Measurements from ENCODE around the gene CCDC6.

DNA sequence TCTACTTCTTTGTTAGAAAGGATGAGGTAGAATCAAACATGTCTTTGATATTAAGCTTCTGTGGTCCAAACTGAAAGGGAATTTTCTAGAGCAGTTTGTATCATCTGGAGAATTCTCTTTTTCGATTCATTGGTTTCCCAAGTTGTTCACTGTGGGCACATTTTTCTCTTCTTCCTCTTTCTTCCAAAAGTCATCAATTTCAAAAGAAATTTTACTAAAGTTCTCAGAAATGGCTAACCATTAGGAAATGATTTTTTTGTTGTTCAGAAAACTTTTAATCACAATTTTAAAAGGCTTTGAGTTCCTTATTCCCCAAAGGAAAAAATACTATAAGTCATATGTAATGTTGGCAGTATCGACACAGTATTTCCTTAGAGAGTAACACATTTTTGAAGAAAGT is 28.3 kb upstream of the CCDC6 start:
- TF ChIP-seq L3MBTL2 (conservative IDR thresholded peaks at IDR 0.05) (no peak), FOXK2 (IDR thresholded peaks at IDR 0.05) (no peak), ZNF384 (IDR thresholded peaks at IDR 0.05) (no peak), FOXM1 (IDR thresholded peaks at IDR 0.05; ENCODE audit: borderline replicate concordance) (no peak), TARDBP (IDR thresholded peaks at IDR 0.05) (no peak), SP1 (IDR thresholded peaks at IDR 0.05) (no peak), SUZ12 (IDR thresholded peaks at IDR 0.05) (no peak), ELF4 (IDR thresholded peaks at IDR 0.05) (no peak), HDGF (IDR thresholded peaks at IDR 0.05; ENCODE audit: borderline replicate concordance) (no peak), FOXA1 (IDR thresholded peaks at IDR 0.05) (no peak), ARNT (IDR thresholded peaks at IDR 0.05) (no peak), CTBP1 (IDR thresholded peaks at IDR 0.05; ENCODE audit: borderline replicate concordance) (no peak)

Measured in HEK293T (cell line).